ENCODE measurements around the gene SCD5. TPM values are rescaled to one million over a fixed set of nuclear protein-coding genes. Genes with fewer than 3 reads are reported as not detected.

The SCD5 gene
- total RNA-seq, 1 donor from 2014 or later, result 23.9 TPM

DNA sequence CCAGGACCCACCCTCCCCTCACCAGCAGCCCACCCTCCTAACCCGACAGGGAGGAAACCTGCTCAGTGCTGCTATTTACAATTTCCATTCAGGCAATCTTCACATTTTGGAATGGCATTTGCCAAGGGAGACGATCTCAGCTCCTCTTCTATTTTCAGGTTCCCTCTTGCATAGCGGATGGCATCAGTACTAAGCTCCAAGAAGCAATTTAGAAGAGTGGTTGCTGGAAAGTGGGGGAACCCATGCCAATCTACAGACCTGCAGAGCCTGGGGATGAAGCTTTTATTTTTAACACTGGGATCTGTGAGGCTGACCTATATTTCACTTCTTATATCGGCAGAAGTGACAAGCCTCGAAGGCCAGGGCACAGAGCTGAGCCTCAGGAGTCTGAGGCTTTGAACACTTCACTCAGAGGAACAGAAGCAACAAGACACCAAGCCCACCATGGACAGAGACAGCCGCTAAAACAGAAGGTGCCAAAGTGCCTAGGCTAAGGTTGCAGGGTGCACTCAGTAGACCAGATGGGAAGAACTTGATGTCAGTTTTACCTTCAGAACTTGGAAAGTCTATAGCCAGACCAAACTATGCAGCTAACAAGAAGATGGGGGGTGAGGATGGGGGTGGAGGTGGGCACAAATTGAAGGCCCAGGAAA lies 44.0 kb downstream of the SCD5 start:
- H3K4me1 Mint-ChIP-seq (ENCODE audit: unreplicated experiment), result peaks cover 45% of the 10 kb centered on the region
- H3K27ac Mint-ChIP-seq (ENCODE audit: unreplicated experiment), result peak overlapping the region; percentile 60
- no peaks in the 10 kb centered on the region for H3K36me3 Mint-ChIP-seq (ENCODE audit: unreplicated experiment)

DNA sequence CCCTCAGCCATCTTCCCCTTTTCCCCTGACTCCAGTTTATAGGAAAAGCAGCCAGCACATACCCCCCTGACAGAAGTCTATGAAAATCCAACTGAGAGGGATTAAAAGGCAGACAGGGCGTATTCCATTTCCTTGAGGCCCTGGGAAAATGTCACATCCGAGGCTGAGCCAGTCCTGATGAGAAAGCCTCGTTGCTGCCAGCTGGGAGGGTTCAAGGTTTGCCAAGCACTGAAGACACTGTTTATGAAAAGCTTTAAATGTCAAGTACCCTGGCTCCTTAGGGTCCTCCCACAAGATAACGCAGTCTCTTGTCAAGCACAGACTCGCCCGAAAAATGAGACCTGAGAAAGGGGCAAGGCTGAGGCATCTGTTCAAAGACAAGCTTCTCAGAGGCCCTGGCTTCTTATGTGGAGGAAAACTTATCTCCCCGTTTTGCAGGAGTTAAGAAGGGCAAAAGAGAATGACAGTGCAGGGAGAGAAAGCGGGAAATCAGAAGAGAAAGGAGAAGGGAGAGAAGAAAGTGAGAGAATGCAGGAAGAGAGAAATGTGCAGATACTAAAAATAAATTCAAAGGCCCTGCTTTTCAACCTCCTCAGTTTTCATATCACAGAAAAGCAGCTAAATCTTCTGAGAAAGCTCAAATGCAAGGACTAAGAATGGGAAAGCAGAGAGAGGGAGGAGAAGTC lies 44.7 kb downstream of the SCD5 start:
- H3K4me3 Mint-ChIP-seq (ENCODE audit: unreplicated experiment), result no peak overlapping the region
- no peaks in the 10 kb centered on the region for H3K9me3 Mint-ChIP-seq (ENCODE audit: unreplicated experiment)
- no peaks in the 10 kb centered on the region for H3K27me3 Mint-ChIP-seq (ENCODE audit: unreplicated experiment)
- H3K27ac Mint-ChIP-seq (ENCODE audit: unreplicated experiment), result peak overlapping the region; percentile 89
- no peaks in the 10 kb centered on the region for H3K36me3 Mint-ChIP-seq (ENCODE audit: unreplicated experiment)
- DNase-seq (ENCODE audit: extremely low spot score, unreplicated experiment), result no peak
- peaks cover 48% of the 10 kb centered on the region for H3K4me1 Mint-ChIP-seq (ENCODE audit: unreplicated experiment)
- TF ChIP-seq, protein P1, sequence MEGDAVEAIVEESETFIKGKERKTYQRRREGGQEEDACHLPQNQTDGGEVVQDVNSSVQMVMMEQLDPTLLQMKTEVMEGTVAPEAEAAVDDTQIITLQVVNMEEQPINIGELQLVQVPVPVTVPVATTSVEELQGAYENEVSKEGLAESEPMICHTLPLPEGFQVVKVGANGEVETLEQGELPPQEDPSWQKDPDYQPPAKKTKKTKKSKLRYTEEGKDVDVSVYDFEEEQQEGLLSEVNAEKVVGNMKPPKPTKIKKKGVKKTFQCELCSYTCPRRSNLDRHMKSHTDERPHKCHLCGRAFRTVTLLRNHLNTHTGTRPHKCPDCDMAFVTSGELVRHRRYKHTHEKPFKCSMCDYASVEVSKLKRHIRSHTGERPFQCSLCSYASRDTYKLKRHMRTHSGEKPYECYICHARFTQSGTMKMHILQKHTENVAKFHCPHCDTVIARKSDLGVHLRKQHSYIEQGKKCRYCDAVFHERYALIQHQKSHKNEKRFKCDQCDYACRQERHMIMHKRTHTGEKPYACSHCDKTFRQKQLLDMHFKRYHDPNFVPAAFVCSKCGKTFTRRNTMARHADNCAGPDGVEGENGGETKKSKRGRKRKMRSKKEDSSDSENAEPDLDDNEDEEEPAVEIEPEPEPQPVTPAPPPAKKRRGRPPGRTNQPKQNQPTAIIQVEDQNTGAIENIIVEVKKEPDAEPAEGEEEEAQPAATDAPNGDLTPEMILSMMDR (IDR thresholded peaks at IDR 0.05), result no peak

More for the DNA sequence above, 44.0 kb downstream of the SCD5 start:
- H3K9me3 Mint-ChIP-seq (ENCODE audit: unreplicated experiment), result no peaks in the 10 kb centered on the region
- no peak for DNase-seq (ENCODE audit: extremely low spot score, unreplicated experiment)
- no peak overlapping the region for H3K4me3 Mint-ChIP-seq (ENCODE audit: unreplicated experiment)
- TF ChIP-seq, protein P1 (IDR thresholded peaks at IDR 0.05), result no peak
- no peaks in the 10 kb centered on the region for H3K27me3 Mint-ChIP-seq (ENCODE audit: unreplicated experiment)

DNA sequence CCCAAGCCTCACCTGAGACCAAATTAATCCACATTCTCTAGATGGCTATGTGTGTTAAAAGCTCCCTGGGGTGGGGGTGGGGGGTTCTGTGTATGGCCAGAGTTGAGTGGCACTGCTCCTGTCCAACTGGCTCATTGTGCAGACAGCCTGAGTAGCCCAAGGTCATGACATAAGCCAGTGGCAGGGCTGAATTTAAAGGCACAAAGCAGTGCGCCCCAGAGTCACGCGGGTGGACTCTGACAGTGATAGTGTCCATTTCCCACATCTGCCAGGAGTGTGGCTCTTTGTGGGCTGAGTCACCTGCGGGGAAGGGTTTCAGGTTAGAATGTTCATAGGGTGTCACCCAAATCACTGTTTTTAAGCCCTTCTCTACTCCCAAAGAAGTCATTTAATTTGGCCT lies 45.4 kb downstream of the SCD5 start:
- Mint-ChIP-seq H3K4me1 (ENCODE audit: unreplicated experiment) (peaks cover 54% of the 10 kb centered on the region), H3K4me3 (ENCODE audit: unreplicated experiment) (no peak overlapping the region), H3K36me3 (ENCODE audit: unreplicated experiment) (no peaks in the 10 kb centered on the region), H3K27ac (ENCODE audit: unreplicated experiment) (peak overlapping the region; percentile 89), H3K9me3 (ENCODE audit: unreplicated experiment) (no peaks in the 10 kb centered on the region), H3K27me3 (ENCODE audit: unreplicated experiment) (no peaks in the 10 kb centered on the region)
- TF ChIP-seq, protein P1 (IDR thresholded peaks at IDR 0.05), result no peak
- DNase-seq (ENCODE audit: extremely low spot score, unreplicated experiment), result no peak

DNA sequence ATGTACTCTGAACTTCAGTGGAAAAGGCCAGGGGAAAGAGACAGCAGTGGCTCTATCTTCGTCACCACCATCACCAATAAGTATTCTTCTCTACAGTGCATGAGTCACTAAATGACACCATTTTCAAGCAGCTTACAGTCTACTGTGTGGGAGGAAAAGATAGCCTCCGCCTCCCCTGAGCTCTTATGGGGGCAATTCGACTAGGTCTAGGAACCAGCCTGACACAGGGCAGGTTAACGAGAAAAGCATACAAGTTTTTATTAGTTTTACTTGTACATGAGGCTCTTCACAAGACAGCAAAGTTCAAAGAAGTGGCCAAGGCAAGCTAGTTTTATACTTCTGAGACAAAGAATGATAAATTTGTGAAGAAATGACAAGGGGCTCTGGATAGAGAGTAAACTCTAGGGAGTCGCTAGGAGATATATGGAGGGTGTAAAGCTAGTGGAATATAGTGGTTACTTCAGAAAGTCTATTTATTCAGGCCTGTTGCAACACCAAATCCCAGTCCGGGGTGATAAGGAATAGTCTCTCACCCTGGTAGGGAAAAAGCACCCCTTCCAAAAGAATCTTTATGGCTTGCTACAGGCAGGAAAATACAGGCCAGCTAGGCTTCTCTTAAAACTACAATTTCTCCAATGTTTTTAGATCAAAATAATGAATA lies 49.7 kb downstream of the SCD5 start:
- TF ChIP-seq, protein P1 (IDR thresholded peaks at IDR 0.05), result no peak
- no peaks in the 10 kb centered on the region for H3K9me3 Mint-ChIP-seq (ENCODE audit: unreplicated experiment)
- H3K4me3 Mint-ChIP-seq (ENCODE audit: unreplicated experiment), result no peak overlapping the region
- H3K36me3 Mint-ChIP-seq (ENCODE audit: unreplicated experiment), result no peaks in the 10 kb centered on the region
- peaks cover 74% of the 10 kb centered on the region for H3K4me1 Mint-ChIP-seq (ENCODE audit: unreplicated experiment)
- no peak for DNase-seq (ENCODE audit: extremely low spot score, unreplicated experiment)
- no peaks in the 10 kb centered on the region for H3K27me3 Mint-ChIP-seq (ENCODE audit: unreplicated experiment)
- H3K27ac Mint-ChIP-seq (ENCODE audit: unreplicated experiment), result no peak overlapping the region

All from osteocyte (in vitro differentiated cells).